Fibroblast of lung (primary cell): ENCODE measurements around the gene CIAO2A. TPM values are rescaled to one million over a fixed set of nuclear protein-coding genes. Genes with fewer than 3 reads are reported as not detected.

ENCODE experiments used
- DNase-seq, 2 donors: peaks; one replicate each; pipeline versions ENCODE4 v3.0.0 to v3.0.0-alpha.2; 2010; ENCODE audit warnings: low read depth in 2 of 2
- H2AFZ ChIP-seq: 2 replicates; pipeline ENCODE4 v1.5.1; 2012; ENCODE audit warnings: low read length, control low read depth, inconsistent platforms
- H3K27ac ChIP-seq: 2 replicates; pipeline ENCODE4 v1.5.1; 2011; ENCODE audit warnings: low read length, control low read depth; ENCODE audit not compliant: insufficient read depth
- H3K27me3 ChIP-seq: 2 replicates; pipeline ENCODE4 v1.5.1; 2011; ENCODE audit warnings: mild to moderate bottlenecking, low read length; ENCODE audit not compliant: control insufficient read depth, insufficient read depth
- H3K36me3 ChIP-seq: 2 replicates; pipeline ENCODE4 v1.5.1; 2011; ENCODE audit warnings: low read length; ENCODE audit not compliant: control insufficient read depth, insufficient read depth
- H3K4me1 ChIP-seq: 2 replicates; pipeline ENCODE4 v1.5.1; 2011; ENCODE audit warnings: low read length; ENCODE audit not compliant: control insufficient read depth, insufficient read depth; ENCODE audit errors: extremely low read depth
- H3K4me2 ChIP-seq: 2 replicates; pipeline ENCODE4 v1.5.1; 2011; ENCODE audit warnings: low read length, control low read depth; ENCODE audit not compliant: insufficient read depth; ENCODE audit errors: extremely low read depth
- H3K4me3 ChIP-seq, 4 experiments: fragments of 200-600 bp in 1 of 4; sonication (generic) in 1 of 4; replicated peaks in 1 of 4; 2 replicates each; pipeline ENCODE4 v1.5.1; 2011 to 2016; ENCODE audit warnings: low read length in 4 of 4, low read depth in 3 of 4, mild to moderate bottlenecking in 3 of 4, control low read depth in 2 of 4, inconsistent platforms in 1 of 4, mixed read lengths in 1 of 4; ENCODE audit not compliant: insufficient read depth in 1 of 4; ENCODE audit errors: control extremely low read depth in 1 of 4
- H3K79me2 ChIP-seq: 2 replicates; pipeline ENCODE4 v1.5.1; 2012; ENCODE audit warnings: mild to moderate bottlenecking, low read length, inconsistent platforms; ENCODE audit not compliant: control insufficient read depth, insufficient read depth
- H3K9ac ChIP-seq: 2 replicates; pipeline ENCODE4 v1.5.1; 2011; ENCODE audit warnings: mild to moderate bottlenecking, low read length, control low read depth; ENCODE audit not compliant: insufficient read depth
- H3K9me3 ChIP-seq: 2 replicates; pipeline ENCODE4 v1.5.1; 2012; ENCODE audit warnings: low read depth, low read length; ENCODE audit not compliant: control insufficient read depth, insufficient read depth
- H4K20me1 ChIP-seq: 2 replicates; pipeline ENCODE4 v1.5.1; 2011; ENCODE audit warnings: low read length; ENCODE audit not compliant: control insufficient read depth, insufficient read depth; ENCODE audit errors: extremely low read depth
- CTCF ChIP-seq, 2 donors: IDR thresholded peaks in 1 of 2; conservative IDR thresholded peaks in 1 of 2; 1 replicate in 1 of 2; 2 replicates in 1 of 2; pipeline ENCODE4 v1.5.1; 2011 to 2012; ENCODE audit warnings: low read length in 2 of 2, control low read depth in 1 of 2, inconsistent platforms in 1 of 2, low read depth in 1 of 2, mild to moderate bottlenecking in 1 of 2
- EZH2 ChIP-seq: IDR thresholded peaks from 2 replicates; pipeline ENCODE4 v1.5.1; 2012; ENCODE audit warnings: low read length, control low read depth, mild to moderate bottlenecking; ENCODE audit errors: missing control alignments
- polyA plus RNA-seq, 2 donors: library from polyadenylated mRNA; depleted of rRNA in 1 of 2; stranded (reverse) in 1 of 2; unstranded in 1 of 2; fragments of >200 nt; gene quantifications; 2 replicates each; pipeline ENCODE4 v1.2.1, GENCODE V29; 2011 to 2012; ENCODE audit warnings: missing spikeins in 1 of 2
- total RNA-seq: library from RNA; depleted of rRNA; stranded (reverse); fragments of >200 nt; gene quantifications from 2 replicates; pipeline ENCODE4 v1.2.1, GENCODE V29; 2014

Gene CIAO2A
- total and polyA plus RNA-seq, 2 donors (not counting 1 experiment from before 2014, with no cell fraction given), result 48.7 to 59.1 TPM

- peaks cover 3% of the 10 kb centered on the region for H3K4me1 ChIP-seq
- no peak overlapping the region for H3K27ac ChIP-seq
- H4K20me1 ChIP-seq, result no peaks in the 10 kb centered on the region
- H3K9me3 ChIP-seq, result no peaks in the 10 kb centered on the region
- H3K36me3 ChIP-seq, result no peaks in the 10 kb centered on the region
- no peak overlapping the region for H2AFZ ChIP-seq
- no peaks in the 10 kb centered on the region for H3K79me2 ChIP-seq
- H3K4me3 ChIP-seq, result no peak overlapping the region
- TF ChIP-seq EZH2 (no peak), CTCF (conservative IDR thresholded peaks at IDR 0.05 in 1 of 2, IDR thresholded peaks at IDR 0.05 in 1 of 2; ENCODE audit: low read depth in 1 of 2, low read length in 2 of 2) (no peak)
- H3K27me3 ChIP-seq, result no peaks in the 10 kb centered on the region
- DNase-seq, result no peak
- no peak overlapping the region for H3K9ac ChIP-seq
- no peak overlapping the region for H3K4me2 ChIP-seq
Observed at GRCh38 chr15:64024172-64025050, 69.2 kb downstream of the CIAO2A start.

GRCh38 chr15:64023220-64023619 is 70.4 kb downstream of the CIAO2A start:
- Histone ChIP-seq H2AFZ (no peak overlapping the region), H3K4me2 (no peak overlapping the region), H3K79me2 (no peaks in the 10 kb centered on the region), H3K9ac (no peak overlapping the region), H3K4me1 (peaks cover 3% of the 10 kb centered on the region), H3K9me3 (no peaks in the 10 kb centered on the region), H3K36me3 (no peaks in the 10 kb centered on the region), H4K20me1 (no peaks in the 10 kb centered on the region), H3K4me3 (no peak overlapping the region), H3K27ac (no peak overlapping the region), H3K27me3 (no peaks in the 10 kb centered on the region)
- TF ChIP-seq EZH2, result no peak
- TF ChIP-seq CTCF (conservative IDR thresholded peaks at IDR 0.05 in 1 of 2, IDR thresholded peaks at IDR 0.05 in 1 of 2; ENCODE audit: low read depth in 1 of 2, low read length in 2 of 2), result no peak
- no peak for DNase-seq

GRCh38 chr15:64022571-64022970 is 71.1 kb downstream of the CIAO2A start:
- H3K4me1 ChIP-seq, result peaks cover 7% of the 10 kb centered on the region
- no peak overlapping the region for H3K27ac ChIP-seq
- TF ChIP-seq CTCF (conservative IDR thresholded peaks at IDR 0.05 in 1 of 2, IDR thresholded peaks at IDR 0.05 in 1 of 2; ENCODE audit: low read depth in 1 of 2, low read length in 2 of 2) (no peak), EZH2 (no peak)
- H3K27me3 ChIP-seq, result no peaks in the 10 kb centered on the region
- H3K4me2 ChIP-seq, result no peak overlapping the region
- H3K4me3 ChIP-seq, result no peak overlapping the region
- H3K9ac ChIP-seq, result no peak overlapping the region
- no peaks in the 10 kb centered on the region for H4K20me1 ChIP-seq
- H3K36me3 ChIP-seq, result no peaks in the 10 kb centered on the region
- DNase-seq, result no peak
- no peak overlapping the region for H2AFZ ChIP-seq
- H3K79me2 ChIP-seq, result no peaks in the 10 kb centered on the region
- H3K9me3 ChIP-seq, result no peaks in the 10 kb centered on the region

Other genes with a start within 250 kb of the CIAO2A start
- gene DAPK2, start 47.4 kb downstream of the CIAO2A start, total RNA-seq, result 8.0 and 14.4 TPM in 2 replicates
- gene DAPK2, start 47.4 kb downstream of the CIAO2A start, polyA plus RNA-seq, result 3.6 and 21.4 TPM in 2 replicates
- gene SNX1, start 2.1 kb upstream of the CIAO2A start, total RNA-seq, result 39.3 and 42.9 TPM in 2 replicates
- gene SNX1, start 2.1 kb upstream of the CIAO2A start, polyA plus RNA-seq, result 95.7 and 96.7 TPM in 2 replicates
- gene SNX22, start 57.9 kb upstream of the CIAO2A start, total RNA-seq, result 0.17 and 0.26 TPM in 2 replicates
- 0.07 TPM in 1 of 2 replicates, not detected in the other for gene SNX22, start 57.9 kb upstream of the CIAO2A start, polyA plus RNA-seq
- 639 and 776 TPM in 2 replicates for gene PPIB, start 69.2 kb upstream of the CIAO2A start, total RNA-seq
- gene PPIB, start 69.2 kb upstream of the CIAO2A start, polyA plus RNA-seq, result 1,174 and 1,227 TPM in 2 replicates